ENCODE measurements around the gene SPDYE4. TPM values are rescaled to one million over a fixed set of nuclear protein-coding genes. Genes with fewer than 3 reads are reported as not detected.

SPDYE4 gene
- total RNA-seq, 1 experiment from 2014 or later = not detected

DNA sequence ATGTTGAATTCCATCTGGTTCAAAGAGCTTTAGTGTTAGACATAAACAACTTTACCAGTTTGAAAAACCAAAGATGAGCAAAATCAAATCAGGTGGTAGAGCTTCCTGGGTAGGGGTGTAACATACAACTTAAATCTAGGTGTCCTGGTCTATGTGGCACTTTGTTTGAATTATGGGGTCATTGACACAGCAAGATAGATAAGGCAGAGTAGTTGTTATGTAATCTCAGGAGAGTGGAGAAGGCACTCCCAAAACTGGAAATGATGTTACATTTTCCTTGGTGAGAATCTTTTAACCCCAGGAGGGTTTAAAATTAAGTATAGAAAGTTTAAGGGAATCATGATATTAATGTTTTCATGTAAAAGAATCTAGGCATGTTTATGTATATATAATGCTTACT is 45.6 kb downstream of the SPDYE4 start:
- no peak for DNase-seq (ENCODE audit: low read depth)

DNA sequence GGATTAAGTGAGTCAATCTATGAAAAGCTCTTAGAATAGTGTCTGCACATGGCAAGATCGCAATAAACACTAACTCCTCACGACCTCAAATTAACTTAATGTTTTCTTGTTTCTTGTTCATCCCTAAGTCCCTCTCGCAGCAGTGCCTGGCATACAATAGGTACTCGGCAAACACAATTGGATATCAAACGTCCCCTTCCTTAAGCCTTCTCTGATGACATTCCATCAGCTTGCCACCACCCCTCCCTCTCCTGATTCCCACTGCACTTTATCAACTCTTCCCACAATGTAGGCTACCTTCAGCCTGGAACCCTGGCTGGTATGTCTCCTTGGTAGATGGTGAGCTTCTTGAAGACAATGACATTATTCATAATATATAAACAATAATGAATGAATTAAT is 47.1 kb downstream of the SPDYE4 start:
- no peak for DNase-seq (ENCODE audit: low read depth)

DNA sequence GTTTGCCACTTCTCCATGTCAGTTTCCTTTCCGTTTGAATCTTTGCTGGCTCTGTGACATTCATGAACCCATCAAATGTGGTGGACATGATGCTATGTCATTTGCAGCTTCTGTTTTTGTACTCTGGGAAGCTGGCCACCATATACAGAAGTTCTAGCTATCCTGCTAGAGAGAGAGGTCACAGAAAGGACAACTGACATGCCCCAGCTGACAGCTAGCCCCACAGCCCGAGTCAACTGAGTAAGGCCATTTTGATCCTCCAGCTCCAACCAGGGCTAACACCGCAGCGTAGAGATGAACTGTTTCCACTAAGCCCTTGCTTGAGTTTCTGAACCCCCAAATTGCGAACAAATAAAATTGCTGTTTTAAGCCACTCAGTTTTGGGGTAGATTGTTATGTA is 47.5 kb downstream of the SPDYE4 start:
- no peak for DNase-seq (ENCODE audit: low read depth)

DNA sequence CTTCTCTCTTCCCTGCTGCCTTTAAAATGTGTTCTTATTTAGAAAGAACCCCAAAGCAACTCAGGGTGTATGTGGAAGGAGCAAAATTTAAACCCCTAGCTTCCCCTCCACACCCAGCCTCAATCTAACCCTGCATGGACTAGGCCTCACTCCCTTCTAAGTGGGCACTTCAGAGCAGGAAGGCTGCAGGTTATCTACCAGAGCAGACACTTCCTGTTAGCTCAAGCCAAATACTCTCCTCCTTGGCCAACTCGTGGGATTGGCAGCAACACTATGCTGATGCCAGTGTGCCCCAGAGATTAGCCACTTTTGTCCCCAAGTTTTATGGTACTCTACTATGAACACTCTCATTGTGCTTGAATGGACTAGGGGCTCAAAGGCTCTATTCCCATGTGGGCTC is 49.3 kb downstream of the SPDYE4 start:
- DNase-seq (ENCODE audit: low read depth) = no peak

DNA sequence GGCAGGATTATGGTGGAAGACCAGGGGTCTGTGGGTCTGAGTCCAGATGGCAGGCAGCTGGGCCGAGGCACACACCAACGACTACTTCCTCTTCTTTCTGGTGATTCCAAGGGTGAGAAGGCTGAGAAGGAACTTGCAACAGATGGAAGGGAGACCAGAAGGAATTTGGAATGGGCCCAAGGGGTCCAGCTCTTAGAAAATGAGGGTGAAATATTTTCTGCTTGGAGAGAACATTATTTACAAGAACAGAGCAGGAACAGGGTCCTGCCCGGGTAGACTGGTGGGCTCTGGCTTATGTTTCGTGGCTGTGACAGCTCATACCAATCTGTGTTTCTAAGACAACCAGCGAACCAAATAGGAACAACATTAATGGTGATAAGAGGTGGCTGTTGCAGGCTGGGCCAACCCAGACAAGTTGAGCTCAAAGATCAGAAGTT is 50.3 kb downstream of the SPDYE4 start:
- no peak for DNase-seq (ENCODE audit: low read depth)

DNA sequence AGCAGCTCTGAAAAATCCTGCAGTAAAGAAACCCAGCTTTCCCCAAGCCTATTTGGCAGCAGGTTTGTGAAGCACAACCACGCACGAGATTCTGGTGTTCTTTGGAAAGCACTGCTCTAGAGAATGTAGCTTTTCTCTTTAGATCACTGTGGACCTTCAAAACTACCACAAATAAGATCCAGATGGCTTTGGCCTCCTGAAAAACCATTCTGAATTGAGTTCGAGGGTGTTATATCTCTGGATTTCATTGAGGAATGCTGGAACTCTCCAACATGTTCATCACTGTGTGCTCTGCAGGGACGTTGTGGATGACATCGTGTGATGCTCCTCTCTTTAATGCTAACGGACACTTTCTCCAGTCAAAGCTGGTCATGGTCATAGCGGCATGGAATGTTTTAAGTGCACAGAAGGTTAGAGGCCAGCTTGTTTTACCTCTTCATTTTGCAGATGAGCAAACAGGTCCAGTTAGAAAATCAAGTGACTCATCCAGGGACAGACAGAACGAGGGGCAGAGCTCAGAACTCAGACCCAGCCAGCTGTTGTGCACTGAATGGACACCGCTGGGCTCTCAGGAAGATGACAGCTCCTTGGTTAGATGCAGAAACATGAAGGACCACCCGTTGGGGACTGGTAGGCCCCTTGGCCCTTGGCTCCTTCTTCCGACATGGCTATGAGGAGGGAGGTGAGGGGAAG is 50.9 kb downstream of the SPDYE4 start:
- no peak for DNase-seq (ENCODE audit: low read depth)

DNA sequence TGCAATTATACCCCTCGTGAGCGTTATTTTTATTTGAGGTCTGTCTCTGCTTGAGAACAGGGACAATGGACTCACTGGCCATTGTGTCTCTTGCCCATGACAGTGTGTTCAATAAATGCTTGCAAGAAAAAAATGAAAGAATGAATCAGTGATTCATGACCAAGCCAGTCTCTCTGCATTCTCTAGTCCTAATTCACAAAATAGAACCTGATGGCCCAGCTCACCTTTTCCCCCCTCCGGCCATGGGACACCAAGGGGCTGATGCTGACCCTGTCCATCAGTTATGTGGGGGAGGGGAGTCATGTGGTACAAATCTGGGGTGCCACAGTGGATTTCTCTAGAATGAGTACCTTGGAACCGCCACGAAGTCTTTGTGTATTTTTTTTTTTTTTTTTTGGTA is 51.9 kb downstream of the SPDYE4 start:
- no peak for DNase-seq (ENCODE audit: low read depth)

DNA sequence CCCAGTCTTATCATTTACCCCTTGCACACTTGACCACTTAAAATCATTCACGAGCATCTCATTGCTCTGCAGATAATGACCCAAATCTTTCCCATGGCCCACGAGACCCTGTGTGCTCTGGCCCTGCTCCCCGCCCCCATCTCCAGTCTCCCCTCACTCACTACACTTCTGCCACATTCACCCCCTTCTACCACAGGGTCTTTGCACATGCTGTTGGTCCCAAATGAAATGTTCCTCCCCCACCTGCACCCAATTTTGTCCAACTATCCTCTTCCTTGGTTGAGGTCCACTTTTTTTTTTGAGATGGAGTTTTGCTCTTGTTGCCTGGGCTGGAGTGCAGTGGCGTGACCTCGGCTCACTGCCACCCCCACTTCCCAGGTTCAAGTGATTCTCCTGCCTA is 52.9 kb downstream of the SPDYE4 start:
- DNase-seq (ENCODE audit: low read depth) = no peak

DNA sequence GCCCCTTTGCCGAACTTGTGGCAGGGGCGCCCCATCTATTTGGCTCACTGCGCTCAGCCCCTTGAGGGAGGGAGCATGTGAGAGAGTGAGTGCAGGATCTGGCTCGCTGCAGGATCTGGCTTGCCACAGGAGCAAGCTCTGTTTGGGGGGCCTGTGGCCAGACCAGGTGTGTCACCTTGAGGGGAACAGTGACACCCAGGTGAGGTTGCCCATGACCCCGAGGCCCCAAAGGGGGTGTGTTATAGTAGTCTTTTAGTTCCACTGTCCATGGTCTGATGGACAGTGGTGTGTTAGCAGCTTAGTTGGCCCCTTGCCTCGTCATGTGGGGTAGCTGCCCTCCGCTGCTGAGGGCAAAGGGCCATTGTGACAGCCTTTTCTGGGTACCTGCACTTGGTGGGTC is 55.3 kb downstream of the SPDYE4 start:
- no peak for DNase-seq (ENCODE audit: low read depth)

DNA sequence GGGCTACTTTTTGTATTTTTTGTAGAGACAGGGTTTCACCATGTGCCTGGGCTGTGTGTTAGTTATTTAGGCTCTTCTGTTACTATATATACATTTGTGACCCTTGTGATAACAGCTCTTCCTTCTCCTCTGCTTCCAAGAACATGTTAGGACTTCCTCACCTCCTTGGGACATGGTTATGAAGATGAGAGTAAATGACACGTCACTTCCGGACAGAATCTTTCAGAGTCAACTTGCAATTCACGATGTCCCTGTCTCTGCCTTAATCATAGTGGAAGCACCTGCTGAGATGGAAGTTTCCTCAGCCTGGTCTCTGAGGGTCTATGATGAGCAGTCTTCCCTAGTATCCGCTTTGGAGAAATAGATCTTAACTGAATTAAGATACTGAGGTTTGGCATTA is 56.6 kb downstream of the SPDYE4 start:
- no peak for DNase-seq (ENCODE audit: low read depth)

DNA sequence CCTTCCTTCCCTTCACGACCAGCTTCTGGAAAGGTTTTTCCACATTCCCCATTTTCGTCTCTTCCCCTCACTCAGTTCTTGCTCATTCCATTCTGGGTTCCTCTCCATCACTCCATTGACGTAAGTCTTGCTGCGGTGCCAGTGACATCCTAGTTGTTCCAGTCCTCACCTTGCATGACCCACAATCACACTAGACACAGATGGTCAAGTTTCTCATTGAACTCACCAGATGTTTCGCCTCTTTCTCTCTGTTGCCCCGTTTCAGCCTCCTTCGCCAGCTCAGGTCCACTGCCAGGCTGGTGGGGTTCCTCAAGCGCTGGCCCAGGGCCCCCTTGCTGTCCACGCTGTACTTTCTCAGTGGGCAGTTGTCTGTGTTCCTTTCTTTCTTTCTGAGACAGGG is 57.1 kb downstream of the SPDYE4 start:
- DNase-seq (ENCODE audit: low read depth) = no peak

Other genes starting within 250 kb of the SPDYE4 start
- gene MYH10, start 127.8 kb downstream of the SPDYE4 start, total RNA-seq (2014; rRNA removed; shearing (Covaris generic)) = 28.4 and 32.9 TPM in 2 replicates
- gene CCDC42, start 13.7 kb downstream of the SPDYE4 start, total RNA-seq (2014; rRNA removed; shearing (Covaris generic)) = not detected in 2 replicates
- not detected in 2 replicates for gene MFSD6L, start 40.8 kb upstream of the SPDYE4 start, total RNA-seq (2014; rRNA removed; shearing (Covaris generic))
- not detected in 2 replicates for gene PIK3R6, start 109.1 kb upstream of the SPDYE4 start, total RNA-seq (2014; rRNA removed; shearing (Covaris generic))
- gene PIK3R5, start 207.2 kb upstream of the SPDYE4 start, total RNA-seq (2014; rRNA removed; shearing (Covaris generic)) = not detected in 2 replicates